H1 (cell line): ENCODE results near the gene SLC24A3. TPM values are rescaled to one million over a fixed set of nuclear protein-coding genes. Genes with fewer than 3 reads are reported as not detected.

Experiments
- CTCF ChIA-PET: fragments of 300-600 bp; sonication (Branson Sonifier 250); formaldehyde crosslinking; loops from one replicate; lab custom pipeline; 2021; ENCODE audit not compliant: partially characterized antibody; lab: Charles Lee
- POLR2A ChIA-PET: fragments of 300-600 bp; sonication (Branson Sonifier 250); formaldehyde crosslinking; loops from one replicate; lab custom pipeline; 2021; ENCODE audit warnings: inconsistent platforms; ENCODE audit not compliant: partially characterized antibody; lab: Charles Lee
- DNase-seq, 2 experiments: peaks; one replicate each; pipeline versions ENCODE4 v3.0.0 to v3.0.0-alpha.2; 2010 to 2022; ENCODE audit warnings: low spot score in 2 of 2, low read depth in 1 of 2, mixed read lengths in 1 of 2
- FAIRE-seq: peaks from 2 replicates; lab custom pipeline; 2011; peaks lifted over from hg19 to GRCh38; lab: Jason Lieb, UNC
- H2AFZ ChIP-seq: 2 replicates; pipeline ENCODE4 v1.8.1; 2012; ENCODE audit warnings: low read length, inconsistent platforms
- H2AK5ac ChIP-seq: 2 replicates; pipeline ENCODE4 v1.6.1; 2013; ENCODE audit warnings: low read depth, low read length
- H2BK120ac ChIP-seq: replicated peaks from 2 replicates; pipeline ENCODE3; 2013; ENCODE audit warnings: low read depth, low read length, inconsistent platforms
- H2BK12ac ChIP-seq: 2 replicates; pipeline ENCODE4 v1.6.1; 2013; ENCODE audit warnings: low read depth, low read length
- H2BK15ac ChIP-seq: 2 replicates; pipeline ENCODE4 v1.6.1; 2013; ENCODE audit warnings: low read length
- H2BK20ac ChIP-seq: 2 replicates; pipeline ENCODE4 v1.6.1; 2013; ENCODE audit warnings: low read length
- H2BK5ac ChIP-seq: 2 replicates; pipeline ENCODE4 v1.6.1; 2013; ENCODE audit warnings: low read depth, low read length
- H3K14ac ChIP-seq: 2 replicates; pipeline ENCODE4 v1.6.1; 2013; ENCODE audit warnings: inconsistent platforms; ENCODE audit not compliant: insufficient read length
- H3K18ac ChIP-seq: 2 replicates; pipeline ENCODE4 v1.6.1; 2013; ENCODE audit warnings: low read length; ENCODE audit errors: extremely low read depth
- H3K23ac ChIP-seq: 2 replicates; pipeline ENCODE4 v1.6.1; 2013; ENCODE audit warnings: inconsistent platforms; ENCODE audit not compliant: insufficient read length
- H3K23me2 ChIP-seq: 2 replicates; pipeline ENCODE4 v1.6.1; 2013; ENCODE audit warnings: low read depth, low read length
- H3K27ac ChIP-seq: 2 replicates; pipeline ENCODE4 v1.6.1; 2011; ENCODE audit warnings: low read depth, low read length, inconsistent platforms
- H3K27me3 ChIP-seq, 4 experiments: replicated peaks in 1 of 4; 1 replicate in 1 of 4; 2 replicates in 3 of 4; pipeline versions ENCODE4 v1.6.1 to v1.8.1; 2011 to 2013; ENCODE audit warnings: low read length in 3 of 4, mild to moderate bottlenecking in 3 of 4, inconsistent platforms in 2 of 4, mixed read lengths in 2 of 4, moderate library complexity in 1 of 4; ENCODE audit not compliant: control insufficient read depth in 3 of 4, insufficient read depth in 3 of 4; ENCODE audit errors: extremely low read depth in 1 of 4
- H3K36me3 ChIP-seq, 4 experiments: 2 replicates each; pipeline versions ENCODE4 v1.6.1 to v1.8.1; 2011 to 2013; ENCODE audit warnings: mild to moderate bottlenecking in 4 of 4, low read length in 3 of 4, moderate library complexity in 2 of 4, control low read depth in 1 of 4, inconsistent platforms in 1 of 4; ENCODE audit not compliant: insufficient read depth in 4 of 4, control insufficient read depth in 2 of 4
- H3K4ac ChIP-seq: replicated peaks from 2 replicates; pipeline ENCODE3; 2013; ENCODE audit warnings: low read length, low read depth, mixed read lengths, inconsistent platforms; ENCODE audit not compliant: insufficient read length
- H3K4me1 ChIP-seq, 4 experiments: replicated peaks in 1 of 4; 1 replicate in 1 of 4; 2 replicates in 3 of 4; pipeline versions ENCODE4 v1.6.1 to v1.8.1; 2011 to 2013; ENCODE audit warnings: low read length in 3 of 4, inconsistent platforms in 2 of 4, mixed read lengths in 1 of 4; ENCODE audit not compliant: insufficient read depth in 4 of 4, control insufficient read depth in 3 of 4
- H3K4me2 ChIP-seq, 2 experiments: 2 replicates each; pipeline versions ENCODE4 v1.6.1 to v1.8.1; 2011 to 2013; ENCODE audit warnings: low read depth in 2 of 2, low read length in 2 of 2, control low read depth in 1 of 2, inconsistent platforms in 1 of 2, mild to moderate bottlenecking in 1 of 2; ENCODE audit not compliant: insufficient read depth in 1 of 2
- H3K4me3 ChIP-seq, 4 experiments: fragments of 200-600, 300-600 bp in 1 of 4; sonication (generic), shearing (Covaris generic), sonication (Bioruptor Twin) in 1 of 4; 2 replicates each; pipeline versions ENCODE4 v1.5.1 to v1.8.1; 2011 to 2016; ENCODE audit warnings: low read length in 4 of 4, low read depth in 3 of 4, control low read depth in 2 of 4, inconsistent platforms in 2 of 4, mild to moderate bottlenecking in 2 of 4, mixed read lengths in 1 of 4, moderate library complexity in 1 of 4; ENCODE audit not compliant: insufficient read depth in 2 of 4; ENCODE audit errors: extremely low read depth in 1 of 4
- H3K56ac ChIP-seq: replicated peaks from 2 replicates; pipeline ENCODE3; 2013; ENCODE audit warnings: low read depth, mild to moderate bottlenecking, mixed read lengths, low read length, inconsistent platforms; ENCODE audit not compliant: insufficient read length
- H3K79me1 ChIP-seq: 2 replicates; pipeline ENCODE4 v1.6.1; 2013; ENCODE audit warnings: low read depth, low read length, control low read depth
- H3K79me2 ChIP-seq, 2 experiments: 2 replicates each; pipeline versions ENCODE4 v1.6.1 to v1.8.1; 2012 to 2013; ENCODE audit warnings: low read length in 2 of 2, mild to moderate bottlenecking in 2 of 2, inconsistent platforms in 1 of 2; ENCODE audit not compliant: insufficient read depth in 2 of 2, control insufficient read depth in 1 of 2
- H3K9ac ChIP-seq, 4 experiments: replicated peaks in 1 of 4; 1 replicate in 1 of 4; 2 replicates in 3 of 4; pipeline versions ENCODE4 v1.6.1 to v1.8.1; 2011 to 2013; ENCODE audit warnings: low read depth in 3 of 4, low read length in 3 of 4, control low read depth in 2 of 4, mild to moderate bottlenecking in 2 of 4, moderate library complexity in 2 of 4, inconsistent platforms in 1 of 4; ENCODE audit errors: extremely low read depth in 1 of 4
- H3K9me3 ChIP-seq, 2 experiments: 2 replicates each; pipeline versions ENCODE4 v1.6.1 to v1.8.1; 2012 to 2013; ENCODE audit warnings: mild to moderate bottlenecking in 2 of 2, moderate library complexity in 2 of 2, control low read depth in 1 of 2, inconsistent platforms in 1 of 2, low read depth in 1 of 2, low read length in 1 of 2, mixed read lengths in 1 of 2; ENCODE audit not compliant: insufficient read depth in 2 of 2
- H4K20me1 ChIP-seq, 2 experiments: replicated peaks in 1 of 2; 2 replicates each; pipeline versions ENCODE3 to v1.8.1; 2011 to 2013; ENCODE audit warnings: inconsistent platforms in 2 of 2, low read length in 2 of 2, mild to moderate bottlenecking in 1 of 2; ENCODE audit not compliant: insufficient read depth in 2 of 2, control insufficient read depth in 1 of 2
- H4K5ac ChIP-seq: 2 replicates; pipeline ENCODE4 v1.6.1; 2013; ENCODE audit warnings: low read length, low read depth, mixed read lengths, inconsistent platforms; ENCODE audit not compliant: insufficient read length
- H4K8ac ChIP-seq: 2 replicates; pipeline ENCODE4 v1.8.0; 2013; ENCODE audit warnings: mild to moderate bottlenecking, moderate library complexity, low read length, inconsistent platforms; ENCODE audit not compliant: insufficient read depth; ENCODE audit errors: extremely low read depth
- H4K91ac ChIP-seq: replicated peaks from 2 replicates; pipeline ENCODE3; 2013; ENCODE audit warnings: low read length, mixed read lengths, inconsistent platforms; ENCODE audit not compliant: insufficient read length
- EP300 ChIP-seq, 2 experiments: IDR thresholded peaks; 1 replicate in 1 of 2; 2 replicates in 1 of 2; pipeline ENCODE4 v1.6.1; 2011 to 2012; ENCODE audit warnings: low read depth in 2 of 2, low read length in 2 of 2, mild to moderate bottlenecking in 2 of 2, borderline replicate concordance in 1 of 2, inconsistent platforms in 1 of 2, moderate library complexity in 1 of 2
- GABPA ChIP-seq: IDR thresholded peaks from 2 replicates; pipeline ENCODE4 v1.6.1; 2011; ENCODE audit warnings: mild to moderate bottlenecking, low read length, moderate library complexity, borderline replicate concordance; ENCODE audit not compliant: insufficient read depth
- MAFK ChIP-seq: IDR thresholded peaks from 2 replicates; pipeline ENCODE4 v1.6.1; 2012; ENCODE audit warnings: low read depth, mild to moderate bottlenecking, improper control_type of control experiment, low read length
- POLR2AphosphoS5 ChIP-seq: IDR thresholded peaks from 2 replicates; pipeline ENCODE4 v1.6.1; 2011; ENCODE audit warnings: low read depth, low read length
- RFX5 ChIP-seq: IDR thresholded peaks from 2 replicates; pipeline ENCODE4 v1.6.1; 2011; ENCODE audit warnings: low read depth, low read length, improper control_type of control experiment, borderline replicate concordance
- SP1 ChIP-seq: IDR thresholded peaks from 2 replicates; pipeline ENCODE4 v1.6.1; 2011; ENCODE audit warnings: low read depth, low read length
- SRF ChIP-seq: IDR thresholded peaks from 2 replicates; pipeline ENCODE4 v1.6.1; 2011; ENCODE audit warnings: mild to moderate bottlenecking, low read depth, low read length, moderate library complexity
- TCF12 ChIP-seq: IDR thresholded peaks from 2 replicates; pipeline ENCODE4 v1.6.1; 2011; ENCODE audit warnings: low read depth, mild to moderate bottlenecking, low read length
- WGBS, 2 experiments: shearing (Covaris generic) in 1 of 2; methylation state at CpG; one replicate each; pipeline versions ENCODE4 v1.1.6 to v1.1.7; 2013 to 2015; ENCODE audit warnings: low lambda C conversion rate in 2 of 2, mixed read lengths in 2 of 2, inconsistent platforms in 1 of 2, low coverage in 1 of 2, missing lambda C conversion rate in 1 of 2; ENCODE audit not compliant: insufficient replicate concordance in 2 of 2, insufficient coverage in 1 of 2, insufficient read length in 1 of 2; ENCODE audit errors: extremely low coverage in 1 of 2, missing lambda C conversion rate in 1 of 2; 5-methylcytosine and 5-hydroxymethylcytosine counted together
- polyA plus RNA-seq, 7 experiments: library from polyadenylated mRNA; depleted of rRNA in 3 of 7; stranded (reverse) in 5 of 7; unstranded in 2 of 7; fragments of >200 nt in 5 of 7; fragments of 200-250 nt in 2 of 7; gene quantifications; 1 replicate in 5 of 7; 2 replicates in 1 of 7; 4 replicates in 1 of 7; pipeline versions ENCODE4 v1.2.1 to v1.2.3, GENCODE V29; 2011 to 2013; ENCODE audit warnings: missing spikeins in 2 of 7, mixed read lengths in 2 of 7
- total RNA-seq: library from RNA; stranded (reverse); fragmentation: NEBNext Ultra II Directional; extraction: Animal tissue kit (Norgen Biotek cat#: 25700); gene quantifications from 2 replicates; pipeline ENCODE4 v1.2.1, GENCODE V29; 2021
- TF ChIP-seq, protein P1 (sequence below): IDR thresholded peaks from 2 replicates; pipeline ENCODE4 v1.6.1; 2012; ENCODE audit warnings: inconsistent platforms

Gene SLC24A3
- total and polyA plus RNA-seq, 2 of the 8 experiments (the other 6 are each of a cell fraction or from before 2014, with no cell fraction given): 4.5 to 6.3 TPM

DNA sequence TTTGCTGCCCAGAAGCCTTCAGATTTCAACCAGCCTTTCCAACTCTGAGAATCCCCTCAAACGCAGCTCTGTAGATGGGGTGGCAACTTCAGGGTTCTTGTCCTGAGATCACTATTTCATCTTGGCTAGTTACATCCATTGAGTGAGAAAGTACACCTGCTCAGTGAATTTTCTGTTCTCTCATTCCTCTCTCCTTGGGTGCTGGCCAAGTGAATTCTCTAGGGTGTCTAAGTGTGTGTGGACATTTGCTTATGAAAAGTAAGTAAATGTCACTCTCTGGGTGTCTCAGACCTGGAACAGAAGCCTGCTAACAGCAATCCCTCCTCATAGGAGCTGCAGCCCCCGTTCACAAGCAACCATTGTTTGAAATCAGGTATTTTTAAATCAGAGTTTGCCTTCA is 549.4 kb downstream of the SLC24A3 start:
- peaks cover 0 to 14% (median 7%) of the 10 kb centered on the region in 4 experiments; a peak in 4 of 7 replicates for H3K27me3 ChIP-seq
- 73% methylated on average over 2 of the region's 2 CpGs; no CpG with 5 or more reads in 1 of the 2 experiments for WGBS, 2 experiments
- H2BK120ac ChIP-seq: no peak overlapping the region
- H3K18ac ChIP-seq: no peak overlapping the region
- H2AFZ ChIP-seq: no peak overlapping the region
- H3K4me2 ChIP-seq: no peak overlapping the region
- CTCF ChIA-PET: interaction anchor here (0.8 kb wide), 1 partner anchor 21 kb away, joined by 3 read pairs; no protein-coding TSS in a partner anchor
- H2AK5ac ChIP-seq: no peak overlapping the region
- H4K8ac ChIP-seq: no peak overlapping the region
- H4K20me1 ChIP-seq: peaks cover 0 to 2% of the 10 kb centered on the region in 2 experiments
- no peaks in the 10 kb centered on the region for H3K79me2 ChIP-seq
- H3K56ac ChIP-seq: no peak overlapping the region
- H3K4ac ChIP-seq: no peak overlapping the region
- H3K23me2 ChIP-seq: peaks cover 13% of the 10 kb centered on the region
- H3K14ac ChIP-seq: no peak overlapping the region
- H3K27ac ChIP-seq: no peak overlapping the region
- no peak for TF ChIP-seq SRF
- TF ChIP-seq TCF12: no peak
- no peak for TF ChIP-seq GABPA
- no peak for TF ChIP-seq POLR2AphosphoS5
- TF ChIP-seq, protein P1, sequence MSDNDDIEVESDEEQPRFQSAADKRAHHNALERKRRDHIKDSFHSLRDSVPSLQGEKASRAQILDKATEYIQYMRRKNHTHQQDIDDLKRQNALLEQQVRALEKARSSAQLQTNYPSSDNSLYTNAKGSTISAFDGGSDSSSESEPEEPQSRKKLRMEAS: no peak
- no peak for TF ChIP-seq EP300 (IDR thresholded peaks at IDR 0.05; ENCODE audit: borderline replicate concordance in 1 of 2, low read depth in 2 of 2, low read length in 2 of 2)
- no peak for TF ChIP-seq MAFK
- TF ChIP-seq SP1: no peak
- TF ChIP-seq RFX5: no peak
- TF ChIP-seq, all 59 proteins: peak for 0
- Histone ChIP-seq H2BK5ac (no peak overlapping the region), H4K91ac (no peak overlapping the region), H3K23ac (no peak overlapping the region), H3K4me1 (peaks cover 0 to 1% (median 0%) of the 10 kb centered on the region in 4 experiments; a peak in 2 of 7 replicates), H2BK12ac (no peak overlapping the region), H3K9me3 (no peaks in the 10 kb centered on the region), H2BK20ac (no peak overlapping the region), H3K36me3 (no peaks in the 10 kb centered on the region), H3K79me1 (no peaks in the 10 kb centered on the region), H3K4me3 (no peak overlapping the region), H2BK15ac (no peak overlapping the region), H4K5ac (no peak overlapping the region), H3K9ac (no peak overlapping the region)
- POLR2A ChIA-PET: no interaction called here
- no peak for DNase-seq
- FAIRE-seq: no peak
